Measurements from ENCODE around the gene MDC1.

GRCh38 chr6:30725713-30726505, 8.8 kb upstream of the MDC1 start:
- TF ChIP-seq, protein P1, sequence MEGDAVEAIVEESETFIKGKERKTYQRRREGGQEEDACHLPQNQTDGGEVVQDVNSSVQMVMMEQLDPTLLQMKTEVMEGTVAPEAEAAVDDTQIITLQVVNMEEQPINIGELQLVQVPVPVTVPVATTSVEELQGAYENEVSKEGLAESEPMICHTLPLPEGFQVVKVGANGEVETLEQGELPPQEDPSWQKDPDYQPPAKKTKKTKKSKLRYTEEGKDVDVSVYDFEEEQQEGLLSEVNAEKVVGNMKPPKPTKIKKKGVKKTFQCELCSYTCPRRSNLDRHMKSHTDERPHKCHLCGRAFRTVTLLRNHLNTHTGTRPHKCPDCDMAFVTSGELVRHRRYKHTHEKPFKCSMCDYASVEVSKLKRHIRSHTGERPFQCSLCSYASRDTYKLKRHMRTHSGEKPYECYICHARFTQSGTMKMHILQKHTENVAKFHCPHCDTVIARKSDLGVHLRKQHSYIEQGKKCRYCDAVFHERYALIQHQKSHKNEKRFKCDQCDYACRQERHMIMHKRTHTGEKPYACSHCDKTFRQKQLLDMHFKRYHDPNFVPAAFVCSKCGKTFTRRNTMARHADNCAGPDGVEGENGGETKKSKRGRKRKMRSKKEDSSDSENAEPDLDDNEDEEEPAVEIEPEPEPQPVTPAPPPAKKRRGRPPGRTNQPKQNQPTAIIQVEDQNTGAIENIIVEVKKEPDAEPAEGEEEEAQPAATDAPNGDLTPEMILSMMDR (IDR thresholded peaks at IDR 0.05; ENCODE audit: low read depth, low read length, poor library complexity, severe bottlenecking): no peak
- TF ChIP-seq EZH2phosphoT487 (IDR thresholded peaks at IDR 0.05; ENCODE audit: borderline replicate concordance, low read length): no peak

Measured in DOHH2 (cell line).